Muscle of back (tissue), 11 donors: ENCODE measurements around the gene LCE2A. TPM values are rescaled to one million over a fixed set of nuclear protein-coding genes. Genes with fewer than 3 reads are reported as not detected.

Experiments used
- DNase-seq, 3 donors: peaks; one replicate each; pipeline versions ENCODE4 v3.0.0 to v3.0.0-alpha.2; 2013
- polyA plus RNA-seq, 10 donors: library from polyadenylated mRNA; unstranded; fragments of 120-200 nt; gene quantifications; one replicate each; pipeline ENCODE4 v1.2.1, GENCODE V29; 2013; ENCODE audit not compliant: insufficient read length in 10 of 10

The LCE2A gene
- polyA plus RNA-seq, 10 donors: not detected

GRCh38 chr1:152743371-152744145 lies 45.4 kb downstream of the LCE2A start:
- DNase-seq: no peak

GRCh38 chr1:152745289-152745704 lies 47.2 kb downstream of the LCE2A start:
- DNase-seq: no peak

- DNase-seq: no peak
Measured at GRCh38 chr1:152745765-152746444, 47.8 kb downstream of the LCE2A start.

GRCh38 chr1:152747831-152748230 lies 49.7 kb downstream of the LCE2A start:
- no peak for DNase-seq

Other genes starting within 250 kb of the LCE2A start
- gene LCE5A, start 187.5 kb upstream of the LCE2A start, polyA plus RNA-seq: not detected
- gene CRCT1, start 183.9 kb upstream of the LCE2A start, polyA plus RNA-seq: not detected
- gene LCE3E, start 131.6 kb upstream of the LCE2A start, polyA plus RNA-seq: not detected
- gene LCE3D, start 117.8 kb upstream of the LCE2A start, polyA plus RNA-seq: not detected
- not detected for gene LCE3C, start 98.1 kb upstream of the LCE2A start, polyA plus RNA-seq
- not detected for gene LCE3B, start 84.5 kb upstream of the LCE2A start, polyA plus RNA-seq
- not detected for gene LCE3A, start 75.2 kb upstream of the LCE2A start, polyA plus RNA-seq
- gene LCE2D, start 35.0 kb upstream of the LCE2A start, polyA plus RNA-seq: not detected
- not detected for gene LCE2C, start 23.1 kb upstream of the LCE2A start, polyA plus RNA-seq
- not detected for gene LCE2B, start 12.2 kb upstream of the LCE2A start, polyA plus RNA-seq
- gene LCE4A, start 9.8 kb downstream of the LCE2A start, polyA plus RNA-seq: not detected
- not detected for gene KPRP, start 59.7 kb downstream of the LCE2A start, polyA plus RNA-seq
- gene LCE1F, start 76.8 kb downstream of the LCE2A start, polyA plus RNA-seq: not detected
- not detected for gene LCE1E, start 87.9 kb downstream of the LCE2A start, polyA plus RNA-seq
- gene LCE1D, start 98.4 kb downstream of the LCE2A start, polyA plus RNA-seq: not detected
- gene LCE1C, start 108.3 kb downstream of the LCE2A start, polyA plus RNA-seq: not detected
- not detected for gene LCE1B, start 113.6 kb downstream of the LCE2A start, polyA plus RNA-seq
- gene LCE1A, start 129.1 kb downstream of the LCE2A start, polyA plus RNA-seq: not detected
- gene LCE6A, start 144.5 kb downstream of the LCE2A start, polyA plus RNA-seq: not detected
- gene LCE7A, start 161.7 kb downstream of the LCE2A start, polyA plus RNA-seq: not detected
- gene SMCP, start 180.0 kb downstream of the LCE2A start, polyA plus RNA-seq: not detected
- 1 to 10 TPM in 2 of 10 donors, under 1 TPM in 2, not detected in 6; 0.05 to 6.0 (median 1.3) TPM for gene IVL, start 210.2 kb downstream of the LCE2A start, polyA plus RNA-seq
- not detected for gene SPRR5, start 248.9 kb downstream of the LCE2A start, polyA plus RNA-seq